GM19025 (cell line): ENCODE data around the gene SPPL3.
A peak's percentile ranks its signal among the peaks of the same experiment; 100 is the strongest.
"Not testable (repeated sequence)": the region's sequence is repeated elsewhere in the genome, so short reads cannot be mapped to it uniquely, and the experiment has no call there.

ENCODE experiments used
- ATAC-seq: cut with Tn5 transposase; IDR thresholded peaks from one replicate; pipeline ENCODE4 v1.9.1; 2021; ENCODE audit warnings: mild to moderate bottlenecking, low read depth, moderate library complexity; ENCODE audit not compliant: unreplicated experiment

SPPL3 gene

DNA sequence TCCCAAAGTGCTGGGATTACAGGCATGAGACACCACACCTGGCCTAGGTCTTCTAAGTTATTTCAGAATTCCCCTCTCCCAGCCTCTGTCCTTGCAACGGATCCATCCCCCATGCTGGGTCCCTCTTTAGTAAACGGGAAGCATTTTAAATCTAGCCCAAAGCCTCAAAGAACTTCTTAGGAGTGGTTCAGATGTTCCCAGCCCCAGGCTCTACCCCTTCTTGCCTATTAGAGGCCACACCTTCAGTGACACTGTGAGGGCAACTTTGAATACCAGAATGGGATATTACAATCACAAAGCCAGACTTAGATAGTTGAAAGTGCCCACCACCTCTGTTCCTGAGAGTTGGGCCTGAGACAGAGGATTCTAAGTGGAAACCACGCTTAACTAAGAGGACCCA, 18.1 kb upstream of the SPPL3 start:
- ATAC-seq = no peak

DNA sequence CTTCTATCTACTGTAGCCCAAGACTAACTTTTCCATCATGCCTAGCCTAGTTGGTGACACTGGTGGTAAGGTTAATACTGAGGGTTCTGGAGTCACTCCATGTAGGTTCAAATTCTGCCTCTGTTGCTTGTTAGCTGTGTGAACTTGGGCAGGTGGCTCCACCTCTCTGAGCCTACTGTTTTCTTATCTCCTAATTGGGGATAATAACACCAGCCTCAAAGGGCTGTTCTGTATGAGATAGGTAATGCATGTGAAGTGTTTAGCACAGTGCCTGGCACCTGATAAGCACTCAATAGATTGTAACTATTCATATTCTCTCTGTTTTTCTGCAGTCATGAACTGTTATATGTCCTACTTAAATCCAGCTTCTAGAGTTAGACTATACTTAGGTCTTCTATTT, 17.5 kb upstream of the SPPL3 start:
- no peak for ATAC-seq

DNA sequence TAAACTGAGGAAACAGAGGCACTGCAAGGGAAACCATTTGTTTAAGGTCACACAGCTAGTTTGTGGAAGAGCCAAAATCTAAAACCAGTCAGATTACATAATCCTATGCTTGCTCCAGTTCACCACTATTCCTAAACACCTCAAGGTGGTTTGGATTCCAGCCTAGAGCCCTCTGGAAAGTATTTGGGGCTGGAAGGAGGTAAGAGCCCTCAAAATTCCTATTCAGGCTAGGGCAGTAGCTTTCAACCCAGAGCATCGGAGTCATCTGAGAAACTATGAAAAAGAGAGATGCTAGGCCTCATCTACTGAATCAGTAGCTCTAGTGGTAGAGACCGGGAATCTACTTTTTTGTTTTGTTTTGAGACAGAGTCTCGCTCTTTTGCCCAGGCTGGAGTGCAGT, 16.0 kb upstream of the SPPL3 start:
- no peak for ATAC-seq

DNA sequence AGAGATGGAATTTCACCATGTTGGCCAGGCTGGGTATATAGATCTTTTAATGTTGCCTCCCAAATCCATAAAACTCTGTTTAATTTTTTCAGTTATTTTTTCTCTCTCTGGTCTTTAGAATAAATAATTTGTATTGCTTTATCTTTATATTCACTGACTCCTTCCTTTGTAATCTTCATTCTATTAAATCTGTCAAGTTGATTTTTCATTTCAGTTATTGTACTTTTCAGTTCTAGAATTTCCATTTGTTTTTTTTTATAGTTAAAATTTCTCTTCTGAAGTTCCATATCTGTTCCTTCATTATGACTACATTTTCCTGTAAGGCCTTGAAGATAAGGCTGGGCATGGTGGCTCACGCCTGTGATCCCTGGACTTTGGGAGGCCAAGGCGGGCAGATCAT, 13.6 kb upstream of the SPPL3 start:
- no peak for ATAC-seq

DNA sequence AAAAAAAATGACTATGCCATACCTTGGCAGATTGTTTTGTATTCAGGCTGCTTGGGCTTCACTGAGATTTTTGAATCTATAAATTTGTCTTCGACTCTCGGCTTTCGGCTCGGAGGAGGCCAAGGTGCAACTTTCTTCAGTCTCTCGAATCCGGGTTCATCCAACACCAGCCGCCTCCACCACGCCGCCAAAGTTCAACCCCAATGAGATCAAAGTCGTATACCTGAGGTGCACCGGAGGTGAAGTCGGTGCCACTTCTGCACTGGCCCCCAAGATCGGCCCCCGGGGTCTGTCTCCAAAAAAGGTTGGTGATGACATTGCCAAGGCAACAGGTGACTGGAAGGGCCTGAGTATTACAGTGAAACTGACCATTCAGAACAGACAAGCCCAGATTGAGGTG, 12.4 kb upstream of the SPPL3 start:
- no peak for ATAC-seq

DNA sequence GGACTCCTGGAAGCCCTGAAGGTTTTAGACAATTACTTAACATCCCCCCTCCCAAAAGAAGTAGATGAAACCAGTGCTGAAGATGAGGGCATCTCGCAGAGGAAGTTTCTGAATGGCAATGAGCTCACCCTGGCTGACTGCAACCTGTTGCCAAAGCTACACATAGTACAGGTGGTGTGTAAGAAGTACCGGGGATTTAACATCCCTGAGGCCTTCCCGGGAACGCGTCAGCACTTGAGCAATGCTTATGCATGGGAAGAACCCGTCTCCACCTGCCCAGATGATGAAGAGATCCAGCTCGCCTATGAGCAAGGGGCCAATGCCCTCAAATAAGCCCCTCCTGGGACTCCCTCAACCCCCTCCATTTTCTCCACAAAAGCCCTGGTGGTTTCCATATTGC, 10.6 kb upstream of the SPPL3 start:
- no peak for ATAC-seq

DNA sequence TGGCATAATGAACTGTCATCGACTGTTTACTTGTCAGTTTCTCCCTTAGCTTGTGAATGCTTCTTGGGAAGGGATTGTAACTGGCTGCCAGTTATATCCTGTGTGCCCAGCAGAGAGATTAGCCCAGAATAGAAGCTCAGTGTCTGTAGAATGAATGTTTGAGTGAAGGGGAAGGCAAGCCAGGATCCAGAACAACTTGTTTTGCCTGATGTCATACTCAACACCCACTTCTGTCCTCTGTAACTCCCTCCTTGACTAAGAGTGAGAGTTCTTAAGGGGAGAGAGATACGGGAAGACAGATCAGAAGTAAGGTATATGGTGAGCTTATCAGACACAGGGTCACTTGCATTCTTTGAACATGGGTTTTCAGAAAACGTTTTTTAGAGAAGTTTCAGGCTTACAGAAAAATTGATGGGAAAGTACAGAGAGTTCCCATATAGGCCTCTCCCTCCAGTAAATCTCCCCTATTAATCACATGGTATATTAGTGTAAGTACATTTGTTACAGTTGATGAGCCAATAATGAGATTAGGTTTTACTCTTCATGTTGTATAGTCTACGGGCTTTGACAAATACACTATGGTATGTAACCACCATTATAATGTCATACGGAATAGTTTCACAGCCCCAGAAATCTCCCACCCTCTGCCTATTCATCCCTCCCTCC, 5.6 kb upstream of the SPPL3 start:
- ATAC-seq = no peak

DNA sequence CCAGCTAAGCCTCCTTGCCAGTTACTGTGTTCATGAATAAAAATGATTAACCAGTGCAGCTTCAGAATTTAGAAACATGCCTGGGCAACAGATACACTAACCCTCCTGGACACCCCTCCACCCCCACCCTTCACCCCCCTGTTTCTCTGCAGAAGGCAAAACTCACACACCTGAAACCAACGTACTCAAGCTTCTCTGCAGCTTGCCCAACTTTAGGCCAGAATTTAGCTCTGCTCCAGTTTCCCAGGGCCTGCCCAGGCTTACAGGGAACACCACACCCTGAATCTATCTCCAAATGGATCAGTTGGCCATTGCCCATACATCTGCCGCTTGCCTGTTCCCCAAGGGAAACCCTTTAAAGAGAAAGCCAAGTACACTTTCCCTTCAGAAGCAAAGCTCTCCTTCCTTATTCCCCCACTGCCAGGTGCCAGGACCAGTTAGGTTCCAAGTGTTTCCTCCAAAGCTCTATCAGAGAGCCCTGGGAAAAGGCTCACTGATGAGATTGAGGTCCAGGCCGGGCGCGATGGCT, 1.8 kb upstream of the SPPL3 start:
- no peak for ATAC-seq

DNA sequence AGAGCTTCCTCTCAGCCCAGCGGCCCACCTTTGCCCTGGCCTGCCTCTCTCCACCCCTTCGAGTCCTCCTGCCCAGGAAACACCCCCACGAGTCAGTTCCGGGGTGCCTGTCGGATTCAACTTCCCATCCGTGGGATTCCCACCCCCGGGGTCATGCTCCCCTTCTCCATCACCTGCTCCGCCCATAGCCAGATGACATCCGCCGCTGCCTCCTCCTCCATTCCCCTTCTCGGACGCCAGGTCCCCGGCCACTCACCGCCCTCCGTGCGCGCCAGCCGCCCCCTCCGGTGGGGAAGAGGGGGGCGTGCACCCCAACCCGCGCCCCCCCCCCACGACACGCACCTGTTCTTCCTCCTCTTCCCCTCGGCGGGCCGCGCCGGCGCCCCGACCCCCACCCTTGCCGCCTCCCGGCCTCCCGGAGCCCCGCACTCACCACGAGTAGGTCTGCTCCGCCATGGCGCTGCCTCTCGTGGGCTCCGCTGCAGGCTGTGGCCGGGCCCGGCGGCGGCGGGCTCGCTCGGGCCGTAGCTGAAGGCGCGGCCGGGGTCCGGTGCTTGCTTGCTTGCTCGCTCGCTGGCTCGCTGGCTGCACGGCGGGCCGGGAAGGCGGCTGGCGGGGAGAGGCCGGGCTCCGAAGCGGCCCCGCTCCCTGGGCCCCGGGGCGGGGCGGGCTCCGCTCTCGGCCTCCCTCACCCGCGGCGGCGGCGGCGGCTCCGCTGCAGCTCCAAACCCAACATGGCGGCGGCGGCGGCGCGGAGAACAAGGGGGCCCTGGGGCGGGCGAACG, 554 bp downstream of the SPPL3 start:
- peak; percentile 46 for ATAC-seq

DNA sequence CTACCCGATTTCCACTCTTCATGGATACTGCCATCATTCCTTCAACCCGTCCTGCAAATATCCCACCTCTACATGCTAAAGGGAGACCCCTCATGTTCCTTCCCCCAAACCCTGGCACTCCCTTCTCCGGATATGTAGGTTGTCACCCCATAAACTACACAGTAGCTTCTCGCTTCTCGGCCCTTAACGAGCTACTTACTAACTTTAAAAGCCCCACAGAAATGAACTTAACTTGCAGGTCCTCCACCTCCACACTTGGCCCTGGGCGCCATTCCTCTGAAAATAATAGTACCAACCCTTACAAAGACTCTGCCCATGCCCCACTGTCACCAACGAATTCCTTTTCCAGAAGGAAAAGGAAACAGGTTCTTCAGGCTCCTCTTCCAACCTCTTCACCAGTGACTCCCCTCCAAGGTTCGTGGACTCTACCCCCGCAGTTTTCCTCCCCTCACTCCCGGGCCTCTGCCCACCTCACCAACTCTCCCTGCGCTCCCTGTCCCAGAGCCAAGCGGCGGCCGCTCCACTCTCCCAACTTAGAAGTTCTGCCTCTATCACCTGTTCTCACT, 1.2 kb downstream of the SPPL3 start:
- no peak for ATAC-seq

DNA sequence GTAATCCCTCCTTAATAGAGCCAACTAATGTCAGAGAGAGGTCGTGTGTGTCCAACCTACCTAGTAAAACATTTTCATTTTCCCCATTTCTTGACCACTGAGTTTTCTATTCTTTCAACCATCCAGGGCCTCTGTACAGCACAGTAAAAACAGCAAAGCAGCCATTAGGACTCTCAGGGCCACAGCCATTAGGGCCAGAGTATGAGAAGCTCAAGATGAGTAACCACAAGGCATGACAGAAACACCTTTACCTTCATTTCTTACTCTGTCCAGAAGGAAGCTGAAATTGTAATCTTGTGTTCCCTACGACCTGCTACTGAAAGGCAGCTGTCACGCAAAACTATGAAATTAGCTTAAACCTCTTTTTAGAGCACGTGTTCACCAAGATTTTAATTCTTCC, 2.3 kb downstream of the SPPL3 start:
- ATAC-seq = no peak

DNA sequence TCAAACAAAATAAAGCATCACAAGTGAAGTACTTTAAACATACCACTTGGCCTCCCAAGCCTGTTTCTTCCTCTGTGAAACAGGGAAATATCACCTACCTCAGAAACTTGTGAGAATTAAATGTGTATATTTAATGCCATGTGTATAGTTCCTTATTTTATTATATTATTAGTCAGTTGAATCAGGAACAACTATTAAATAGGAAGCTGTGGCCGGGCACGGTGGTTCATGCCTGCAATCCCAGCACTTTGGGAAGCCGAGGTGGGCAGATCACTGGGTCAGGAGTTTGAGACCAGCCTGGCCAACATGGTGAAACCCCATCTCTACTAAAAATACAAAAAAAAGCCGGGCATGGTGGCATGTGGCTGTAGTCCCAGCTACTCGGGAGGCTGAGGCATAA, 3.1 kb downstream of the SPPL3 start:
- not testable (repeated sequence) for ATAC-seq

DNA sequence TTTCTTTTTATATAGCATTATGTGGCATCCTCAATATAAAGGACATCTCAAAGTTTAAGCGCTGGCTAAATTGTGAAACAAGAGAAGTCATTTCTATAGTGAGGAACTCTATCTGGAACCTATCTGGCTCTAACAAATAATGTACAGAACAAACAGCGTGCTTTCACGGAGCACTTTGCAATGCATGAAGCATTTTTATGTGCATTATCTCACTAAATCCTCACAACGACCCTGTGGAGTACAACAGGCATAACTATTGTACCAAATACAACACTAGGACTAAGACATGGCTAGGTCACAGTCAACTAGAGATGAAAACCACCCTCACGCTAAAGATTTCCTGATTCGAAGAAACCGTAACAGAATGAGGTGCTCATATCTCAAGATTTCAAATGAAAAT, 8.6 kb downstream of the SPPL3 start:
- no peak for ATAC-seq

DNA sequence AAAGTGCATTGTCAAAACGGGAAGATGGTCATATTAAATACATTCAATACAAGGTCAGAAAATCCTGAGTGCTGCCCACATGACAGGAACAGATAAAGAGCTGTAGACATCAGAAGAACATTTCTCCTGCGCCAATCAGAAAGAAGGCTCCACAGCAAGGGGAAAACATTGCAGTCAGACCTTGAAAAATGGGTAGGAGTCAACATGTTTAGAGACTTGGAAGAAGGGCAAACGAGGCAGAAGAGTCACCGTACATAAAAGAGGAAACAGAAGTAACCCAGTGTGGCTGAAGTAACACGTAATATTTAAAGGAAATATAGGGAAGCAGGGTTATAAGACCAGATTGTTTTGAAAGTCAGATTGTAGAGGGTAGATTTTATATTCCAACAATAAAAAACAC, 11.9 kb downstream of the SPPL3 start:
- ATAC-seq = no peak

DNA sequence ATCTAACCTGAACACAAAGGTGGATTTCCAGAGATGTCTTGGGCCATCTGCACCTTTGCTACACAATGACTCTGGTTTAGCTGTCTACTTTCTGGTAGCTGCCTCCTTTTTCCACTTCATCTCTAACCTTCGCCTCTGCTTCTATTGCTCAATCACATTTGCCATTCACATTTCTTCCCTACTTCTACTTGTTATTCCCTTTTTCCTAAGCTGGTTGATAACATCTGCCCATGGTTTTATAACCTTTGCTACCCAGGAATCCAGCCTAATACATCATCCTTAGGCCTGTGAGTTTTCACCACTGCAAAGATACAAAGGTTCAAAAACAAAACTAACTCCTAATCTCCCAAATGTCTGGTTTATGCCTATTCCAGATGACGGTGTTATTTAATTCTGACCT, 13.2 kb downstream of the SPPL3 start:
- no peak for ATAC-seq

DNA sequence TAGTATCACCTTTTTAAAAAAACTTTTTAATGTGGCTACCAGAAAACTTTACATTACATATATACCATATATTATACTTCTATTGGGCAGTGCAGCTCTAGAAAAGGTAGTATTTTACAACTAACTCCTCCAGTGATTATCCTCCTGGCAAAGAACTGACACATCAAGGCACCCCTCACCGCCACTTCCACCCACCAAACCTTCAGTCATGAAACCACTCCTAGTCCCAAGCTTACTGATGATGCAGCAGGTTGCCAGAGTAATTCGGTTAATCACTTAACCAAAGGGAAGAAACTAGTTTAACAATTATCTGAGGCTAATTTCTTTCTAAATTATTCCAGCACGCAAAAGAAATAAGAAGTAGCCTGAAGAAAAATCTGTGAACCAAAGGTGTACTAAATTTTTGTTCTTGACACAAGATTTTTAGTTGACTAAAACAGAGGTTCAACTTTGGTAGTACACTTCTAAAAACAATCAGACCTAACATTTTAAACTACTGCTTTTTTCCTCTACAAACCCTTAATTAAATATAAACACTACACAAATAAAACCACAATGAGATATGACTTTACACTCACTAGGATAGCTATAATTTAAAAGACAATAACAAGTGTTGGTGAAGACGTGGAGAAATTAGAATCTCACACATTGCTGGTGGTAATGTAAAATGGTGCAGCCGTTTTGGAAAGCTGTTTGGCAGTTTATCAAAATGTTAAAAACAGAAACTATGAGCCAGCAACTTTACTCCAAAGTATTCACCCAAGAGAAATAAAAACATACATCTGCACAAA, 16.7 kb downstream of the SPPL3 start:
- no peak for ATAC-seq

DNA sequence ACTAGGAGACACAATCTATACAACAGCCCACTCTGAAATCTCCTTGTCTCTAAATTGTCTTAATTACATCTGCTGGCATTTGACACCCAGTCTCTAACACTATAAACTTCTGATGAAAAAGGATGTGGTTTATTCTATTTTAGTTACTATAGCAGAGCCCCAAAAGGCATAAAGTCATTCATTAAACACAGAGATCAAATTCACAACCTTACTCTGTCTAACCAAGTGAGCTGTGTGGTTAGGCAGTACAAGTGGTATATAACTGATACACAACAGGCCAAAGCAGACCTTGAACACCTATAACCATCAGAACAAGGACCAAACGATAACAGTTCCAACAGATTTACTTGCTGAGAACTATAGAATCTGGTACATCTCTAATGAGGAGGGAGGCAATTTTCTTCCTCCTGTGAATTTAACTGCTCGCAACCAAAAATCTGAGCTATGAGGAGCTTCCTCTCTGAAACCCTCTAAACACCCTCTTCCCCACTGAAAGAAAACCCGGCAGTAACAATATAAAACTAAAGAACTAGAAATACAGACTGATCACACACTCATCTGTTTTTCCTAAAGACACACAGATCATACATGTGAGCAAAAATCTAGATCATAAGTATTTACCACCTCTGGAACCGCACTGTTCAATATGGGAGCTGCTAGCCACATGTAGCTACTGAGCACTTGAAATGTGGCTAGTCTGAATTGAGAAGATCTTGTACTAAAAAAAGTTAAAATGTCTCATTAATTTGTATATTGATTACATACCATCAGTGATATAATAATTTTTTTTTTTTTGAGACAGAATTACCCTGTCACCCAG, 17.7 kb downstream of the SPPL3 start:
- peak; percentile 81 for ATAC-seq

DNA sequence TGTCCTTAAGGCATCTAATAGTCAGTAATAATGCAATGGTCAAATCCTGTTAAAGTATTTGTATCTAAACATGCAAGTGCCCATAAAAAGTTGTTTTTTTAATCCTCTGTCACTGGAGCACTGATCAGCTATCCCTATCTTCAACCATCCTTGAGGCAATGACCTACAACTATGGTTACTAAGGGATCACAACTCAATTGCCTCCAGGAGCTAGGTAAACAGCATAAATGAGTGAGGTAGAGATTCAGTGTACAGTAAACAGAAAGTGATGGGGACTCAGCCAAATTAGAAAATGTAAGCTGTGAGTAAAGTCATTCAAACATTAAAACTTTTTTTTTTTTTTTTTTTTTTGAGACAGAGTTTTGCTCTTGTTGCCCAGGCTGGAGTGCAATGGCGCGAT, 18.6 kb downstream of the SPPL3 start:
- ATAC-seq = no peak

DNA sequence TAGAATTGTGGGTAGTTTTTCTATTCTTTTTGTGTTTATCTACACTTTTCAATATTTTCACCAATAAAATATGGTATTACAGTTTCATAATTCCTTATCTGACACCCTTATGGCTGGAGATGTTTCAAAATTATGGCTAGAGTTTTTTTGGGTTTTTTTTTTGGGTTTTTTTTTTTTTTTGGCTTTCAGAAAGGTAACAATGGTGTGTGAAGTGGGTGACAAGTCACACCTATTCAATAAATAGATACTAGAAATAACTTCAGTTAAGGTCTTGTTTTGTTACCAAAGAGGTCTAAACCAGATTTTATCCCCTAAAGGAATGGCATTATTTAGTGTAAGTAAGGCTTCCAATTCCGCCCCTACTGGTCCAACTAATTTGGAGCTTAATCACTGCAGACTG, 19.5 kb downstream of the SPPL3 start:
- ATAC-seq = no peak

DNA sequence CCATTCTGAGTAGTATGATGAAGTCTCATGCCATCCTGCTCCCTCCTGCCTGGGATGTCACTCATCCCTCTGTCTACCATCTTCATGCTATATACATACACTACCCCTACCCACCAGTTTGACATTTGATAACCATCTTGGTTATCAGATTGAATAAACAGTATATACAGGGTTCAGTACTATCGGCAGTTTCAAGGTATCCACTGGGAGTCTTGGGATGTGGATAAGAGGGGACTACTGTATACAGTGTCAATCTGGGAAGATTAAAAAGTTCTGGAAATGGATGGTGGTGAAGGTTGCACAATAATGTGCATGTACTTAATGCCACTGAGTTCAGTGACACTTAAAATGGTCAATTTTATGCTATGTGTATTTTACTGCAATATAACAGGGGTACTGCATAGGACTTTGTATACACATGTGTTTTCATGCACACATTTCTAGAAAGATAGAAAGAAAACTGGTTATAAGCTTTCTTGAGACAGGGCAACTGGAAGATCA, 22.1 kb downstream of the SPPL3 start:
- ATAC-seq = no peak
